Endothelial cell of umbilical vein (primary cell): Measurements from ENCODE around the gene IL32. TPM values are rescaled to one million over a fixed set of nuclear protein-coding genes. Genes with fewer than 3 reads are reported as not detected.
A peak's percentile ranks its signal among the peaks of the same experiment; 100 is the strongest.

Source experiments
- BruUV-seq: library from RNA; stranded (reverse); fragments of 400-500 nt; replicated peaks from 2 replicates; lab custom pipeline; 2021; lab: Mats Ljungman, UMichigan
- CTCF ChIA-PET: fragments of 300-600, 350-600 bp; sonication (Branson Sonifier 250); formaldehyde crosslinking; loops from one replicate; lab custom pipeline; 2021; ENCODE audit warnings: antibody characterized with exemption, inconsistent platforms; lab: Charles Lee
- POLR2A ChIA-PET: fragments of 300-600, 350-600 bp; sonication (Branson Sonifier 250); formaldehyde crosslinking; loops from one replicate; lab custom pipeline; 2021; ENCODE audit warnings: antibody characterized with exemption, inconsistent platforms; lab: Charles Lee
- DNase-seq: peaks from one replicate; pipeline ENCODE4 v3.0.0-alpha.2; 2011; ENCODE audit warnings: low read depth, low spot score
- FAIRE-seq: peaks from 2 replicates; lab custom pipeline; 2011; peaks lifted over from hg19 to GRCh38; lab: Jason Lieb, UNC
- H2AFZ ChIP-seq: 2 replicates; pipeline ENCODE4 v1.6.0; 2012; ENCODE audit warnings: low read depth, low read length, control low read depth, inconsistent platforms
- H3K27ac ChIP-seq: 2 replicates; pipeline ENCODE4 v1.5.1; 2011; ENCODE audit warnings: low read depth, mild to moderate bottlenecking, control low read depth, low read length, moderate library complexity; ENCODE audit not compliant: insufficient read depth
- H3K27me3 ChIP-seq, 2 experiments: 2 replicates each; pipeline versions ENCODE4 v1.6.0 to v1.6.1; 2011; ENCODE audit warnings: low read length in 2 of 2, mixed read lengths in 1 of 2; ENCODE audit not compliant: control insufficient read depth in 2 of 2, insufficient read depth in 2 of 2
- H3K36me3 ChIP-seq, 2 experiments: 2 replicates in 1 of 2; 3 replicates in 1 of 2; pipeline ENCODE4 v1.5.1; 2011; ENCODE audit warnings: low read length in 2 of 2, mild to moderate bottlenecking in 1 of 2, moderate library complexity in 1 of 2; ENCODE audit not compliant: control insufficient read depth in 2 of 2, insufficient read depth in 2 of 2; ENCODE audit errors: extremely low read depth in 1 of 2
- H3K4me1 ChIP-seq: 3 replicates; pipeline ENCODE4 v1.5.1; 2011; ENCODE audit warnings: mild to moderate bottlenecking, low read length; ENCODE audit not compliant: control insufficient read depth, insufficient read depth; ENCODE audit errors: extremely low read depth
- H3K4me2 ChIP-seq: 2 replicates; pipeline ENCODE4 v1.6.1; 2011; ENCODE audit warnings: low read length, control low read depth, mixed read lengths; ENCODE audit not compliant: insufficient read depth
- H3K4me3 ChIP-seq, 3 experiments: fragments of 200-600 bp in 1 of 3; sonication (generic), shearing (Covaris generic) in 1 of 3; replicated peaks in 1 of 3; 2 replicates each; pipeline ENCODE4 v1.5.1; 2011 to 2016; ENCODE audit warnings: control low read depth in 3 of 3, low read length in 3 of 3, mild to moderate bottlenecking in 2 of 3, inconsistent platforms in 1 of 3, low read depth in 1 of 3, moderate library complexity in 1 of 3; ENCODE audit not compliant: insufficient read depth in 1 of 3
- H3K79me2 ChIP-seq: 2 replicates; pipeline ENCODE4 v1.6.0; 2012; ENCODE audit warnings: low read length, inconsistent platforms; ENCODE audit not compliant: control insufficient read depth, insufficient read depth
- H3K9ac ChIP-seq: replicated peaks from 2 replicates; pipeline ENCODE3; 2011; ENCODE audit warnings: low read length, control low read depth; ENCODE audit not compliant: insufficient read depth; ENCODE audit errors: extremely low read depth
- H3K9me1 ChIP-seq: replicated peaks from 3 replicates; pipeline ENCODE4 v1.6.0; 2011; ENCODE audit warnings: mild to moderate bottlenecking, low read length; ENCODE audit not compliant: control insufficient read depth, insufficient read depth; ENCODE audit errors: extremely low read depth
- H3K9me3 ChIP-seq: replicated peaks from 2 replicates; pipeline ENCODE4 v1.5.1; 2012; ENCODE audit warnings: low read length, inconsistent platforms; ENCODE audit not compliant: control insufficient read depth, insufficient read depth
- H4K20me1 ChIP-seq: replicated peaks from 2 replicates; pipeline ENCODE3; 2011; ENCODE audit warnings: mild to moderate bottlenecking, low read length; ENCODE audit not compliant: control insufficient read depth, insufficient read depth; ENCODE audit errors: extremely low read depth
- EZH2 ChIP-seq: IDR thresholded peaks from 2 replicates; pipeline ENCODE4 v1.6.1; 2012; ENCODE audit warnings: borderline replicate concordance, low read depth, mild to moderate bottlenecking, moderate library complexity, low read length, inconsistent platforms; ENCODE audit not compliant: severe bottlenecking
- FOS ChIP-seq: IDR thresholded peaks from 2 replicates; pipeline ENCODE4 v1.6.1; 2011; ENCODE audit warnings: mild to moderate bottlenecking, low read length, moderate library complexity, borderline replicate concordance; ENCODE audit not compliant: insufficient read depth
- GATA2 ChIP-seq: IDR thresholded peaks from 2 replicates; pipeline ENCODE4 v1.7.0; 2011; ENCODE audit warnings: low read depth, mild to moderate bottlenecking, moderate library complexity, mixed read lengths, low read length; ENCODE audit not compliant: insufficient read length, insufficient read depth
- MYC ChIP-seq: IDR thresholded peaks from one replicate; pipeline ENCODE4 v1.6.1; 2011; ENCODE audit warnings: mild to moderate bottlenecking, low read depth, low read length
- POLR2A ChIP-seq: IDR thresholded peaks from 2 replicates; pipeline ENCODE4 v1.6.1; 2012; ENCODE audit warnings: low read depth, mild to moderate bottlenecking, control low read depth, low read length
- POLR2AphosphoS5 ChIP-seq: IDR thresholded peaks from 2 replicates; pipeline ENCODE4 v1.6.1; 2012; ENCODE audit warnings: low read depth, mild to moderate bottlenecking, control low read depth, low read length, moderate library complexity; ENCODE audit not compliant: insufficient read depth
- dilution Hi-C: fragments of 300-500 bp; cut with MboI; formaldehyde crosslinking; loops from one replicate; pipeline ENCODE4 v1.15.0; 2019; ENCODE audit warnings: low sequenced_read_pairs; ENCODE audit not compliant: extremely low pct_ligation_motif_present
- intact Hi-C: fragments of 100-400 bp; cut with micrococcal nuclease; formaldehyde crosslinking; loops from one replicate; pipeline ENCODE4 v1.10.0; 2022
- polyA plus RNA-seq, 4 experiments: library from polyadenylated mRNA; depleted of rRNA in 3 of 4; stranded (reverse) in 3 of 4; unstranded in 1 of 4; fragments of >200 nt; gene quantifications; 2 replicates each; pipeline versions ENCODE4 v1.2.1 to v1.2.3, GENCODE V29; 2011 to 2012; ENCODE audit warnings: missing spikeins in 1 of 4
- total RNA-seq: library from RNA; stranded (reverse); gene quantifications from 2 replicates; pipeline ENCODE4 v1.2.3, GENCODE V29; 2021

The IL32 gene
- total and polyA plus RNA-seq, 2 donors (not counting 3 experiments of a cell fraction or from before 2014, with no cell fraction given) = 55.7 to 336 TPM

DNA sequence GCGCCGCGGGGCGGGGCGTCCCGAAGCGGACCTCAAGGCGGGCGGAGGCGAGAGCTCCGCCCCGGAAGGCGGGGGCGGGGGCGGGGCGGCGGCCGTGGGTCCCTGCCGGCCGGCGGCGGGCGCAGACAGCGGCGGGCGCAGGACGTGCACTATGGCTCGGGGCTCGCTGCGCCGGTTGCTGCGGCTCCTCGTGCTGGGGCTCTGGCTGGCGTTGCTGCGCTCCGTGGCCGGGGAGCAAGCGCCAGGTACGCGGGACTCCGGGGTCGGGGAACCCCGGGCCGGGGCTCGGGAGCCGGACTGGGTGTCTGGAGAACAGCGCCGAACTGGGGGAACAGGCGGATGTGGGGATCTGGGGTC is 45.2 kb upstream of the IL32 start, which contains the start of gene TNFRSF12A:
TNFRSF12A (plus strand) TSS at position 122 of the 357 bp plus-strand sequence; CDS start at position 152, 30 bp downstream.
- H3K9ac ChIP-seq = peak within 1 kb of the TSS; percentile 99
- H3K79me2 ChIP-seq = peaks cover 2% of the 10 kb centered on the region
- BruUV-seq = TSS peak; percentile 26
- H3K4me2 ChIP-seq = peak within 1 kb of the TSS; percentile 83
- peak; percentile 90 for TF ChIP-seq POLR2A
- no peak for TF ChIP-seq GATA2
- TF ChIP-seq MYC = no peak
- TF ChIP-seq POLR2AphosphoS5 = peak; percentile 97
- no peak for TF ChIP-seq EZH2
- no peak for TF ChIP-seq FOS
- POLR2A ChIA-PET = interaction anchor here (0.5 to 2.2 kb wide), 7 partner anchors 8 to 130 kb away, joined by 3 to 16 read pairs (median 6); partner anchors contain the start of gene ZNF213
- H3K9me3 ChIP-seq = no peaks in the 10 kb centered on the region
- peaks cover 18% of the 10 kb centered on the region for H3K4me1 ChIP-seq
- peaks cover 0 to 2% of the 10 kb centered on the region in 2 experiments for H3K27me3 ChIP-seq
- dilution Hi-C loops = no loop called here
- peak within 1 kb of the TSS; percentile 61 to 83 (median 75) for H3K4me3 ChIP-seq
- peak within 1 kb of the TSS; percentile 98 for H3K27ac ChIP-seq
- DNase-seq = peak; percentile 77
- peak within 1 kb of the TSS; percentile 18 for H2AFZ ChIP-seq
- H3K36me3 ChIP-seq = no peaks in the 10 kb centered on the region
- no peaks in the 10 kb centered on the region for H3K9me1 ChIP-seq
- CTCF ChIA-PET = interaction anchor here (1.1 to 6.1 kb wide), 7 partner anchors 8 to 39 kb away, joined by 3 to 52 read pairs (median 9); no protein-coding TSS in a partner anchor
- no peaks in the 10 kb centered on the region for H4K20me1 ChIP-seq
- intact Hi-C loops = loop anchor here (1.0 to 2.0 kb wide), 3 partner anchors 16 to 115 kb away; partner anchors contain the start of gene PAQR4
- FAIRE-seq = peak; percentile 72
